GM12878 (cell line): Measurements from ENCODE around the gene SIGLEC10. TPM values are rescaled to one million over a fixed set of nuclear protein-coding genes. Genes with fewer than 3 reads are reported as not detected.

Experiments
- ATAC-seq: fragments of 200-7000 bp; cut with Tn5 transposase; 3 replicates; pipeline ENCODE4 v1.9.1; 2020; ENCODE audit warnings: mild to moderate bottlenecking, moderate library complexity
- BruUV-seq: library from RNA; stranded (reverse); fragments of 400-500 nt; replicated peaks from 2 replicates; lab custom pipeline; 2021; lab: Mats Ljungman, UMichigan
- CTCF ChIA-PET: fragments of 300-600 bp; sonication (Branson Sonifier 250); formaldehyde crosslinking; extraction: SDS; loops from one replicate; lab custom pipeline; 2021; ENCODE audit warnings: inconsistent platforms; lab: Yijun Ruan, JAX
- POLR2A ChIA-PET: fragments of 350-600 bp; formaldehyde crosslinking; extraction: SDS; loops from one replicate; lab custom pipeline; 2021; ENCODE audit warnings: inconsistent platforms; lab: Charles Lee
- RAD21 ChIA-PET: fragments of 300-600 bp; sonication (Branson Sonifier 250); formaldehyde crosslinking; loops from one replicate; lab custom pipeline; 2023; ENCODE audit warnings: antibody characterized with exemption; ENCODE audit not compliant: unreplicated experiment; lab: Charles Lee
- SMC1A ChIA-PET: fragments of 300-600 bp; sonication (Branson Sonifier 250); formaldehyde crosslinking; loops from one replicate; lab custom pipeline; 2023; ENCODE audit not compliant: unreplicated experiment, uncharacterized antibody; lab: Charles Lee
- DNase-seq: peaks from one replicate; pipeline ENCODE4 v3.0.0-alpha.2; 2011; ENCODE audit warnings: low read depth, low spot score
- FAIRE-seq: peaks from 3 replicates; lab custom pipeline; 2011; peaks lifted over from hg19 to GRCh38; lab: Jason Lieb, UNC
- H2AFZ ChIP-seq: 2 replicates; pipeline ENCODE4 v1.6.0; 2011; ENCODE audit warnings: low read depth, low read length, control low read depth; ENCODE audit not compliant: control insufficient read depth
- H3K27ac ChIP-seq: 2 replicates; pipeline ENCODE4 v1.5.1; 2011; ENCODE audit warnings: control low read depth; ENCODE audit not compliant: control insufficient read depth, insufficient read depth
- H3K27me3 ChIP-seq, 2 experiments: replicated peaks in 1 of 2; 2 replicates each; pipeline versions ENCODE4 v1.6.0 to v1.6.1; 2011; ENCODE audit warnings: low read length in 1 of 2; ENCODE audit not compliant: control insufficient read depth in 2 of 2, insufficient read depth in 2 of 2
- H3K36me3 ChIP-seq, 2 experiments: 2 replicates each; pipeline ENCODE4 v1.5.1; 2011; ENCODE audit warnings: low read length in 1 of 2; ENCODE audit not compliant: control insufficient read depth in 2 of 2, insufficient read depth in 2 of 2
- H3K4me1 ChIP-seq: 2 replicates; pipeline ENCODE4 v1.6.1; 2011; ENCODE audit warnings: mild to moderate bottlenecking, low read length, moderate library complexity, mixed read lengths; ENCODE audit not compliant: control insufficient read depth, insufficient read depth
- H3K4me2 ChIP-seq: 2 replicates; pipeline ENCODE4 v1.6.0; 2011; ENCODE audit warnings: control low read depth; ENCODE audit not compliant: control insufficient read depth, insufficient read depth
- H3K4me3 ChIP-seq: fragments of 200-600 bp; sonication (generic); 2 replicates; pipeline ENCODE4 v1.5.1; 2016
- H3K79me2 ChIP-seq: 2 replicates; pipeline ENCODE4 v1.6.0; 2011; ENCODE audit warnings: low read length; ENCODE audit not compliant: control insufficient read depth, insufficient read depth
- H3K9ac ChIP-seq: 2 replicates; pipeline ENCODE4 v1.8.0; 2011; ENCODE audit warnings: low read length, control low read depth, mixed read lengths; ENCODE audit not compliant: control insufficient read depth, insufficient read depth
- H3K9me3 ChIP-seq: replicated peaks from 3 replicates; pipeline ENCODE4 v1.5.1; 2011; ENCODE audit warnings: mild to moderate bottlenecking, low read length; ENCODE audit not compliant: control insufficient read depth, insufficient read depth
- H4K20me1 ChIP-seq: 2 replicates; pipeline ENCODE4 v1.6.0; 2011; ENCODE audit not compliant: control insufficient read depth, insufficient read depth
- BMI1 ChIP-seq: fragments of 450-650 bp; IDR thresholded peaks from 2 replicates; pipeline ENCODE4 v1.6.1; 2016; ENCODE audit warnings: mild to moderate bottlenecking, moderate library complexity, borderline replicate concordance
- CBFB ChIP-seq: IDR thresholded peaks from 2 replicates; pipeline ENCODE4 v1.6.1; 2016; ENCODE audit warnings: antibody characterized with exemption, low read depth
- EZH2 ChIP-seq: IDR thresholded peaks from 2 replicates; pipeline ENCODE4 v1.6.1; 2012; ENCODE audit warnings: low read depth, mild to moderate bottlenecking, control low read depth, inconsistent platforms, low read length, borderline replicate concordance; ENCODE audit not compliant: control insufficient read depth
- GATAD2B ChIP-seq: fragments of 450-650 bp; conservative IDR thresholded peaks from 2 replicates; pipeline ENCODE4 v1.6.1; 2017; ENCODE audit warnings: low read depth, mild to moderate bottlenecking, moderate library complexity
- HDAC2 ChIP-seq: fragments of 200-600 bp; sonication (generic); IDR thresholded peaks from 2 replicates; pipeline ENCODE4 v1.6.1; 2017
- IRF4 ChIP-seq: IDR thresholded peaks from 2 replicates; pipeline ENCODE4 v1.6.1; 2011; ENCODE audit warnings: low read depth, low read length
- MTA2 ChIP-seq: fragments of 450-650 bp; IDR thresholded peaks from 2 replicates; pipeline ENCODE4 v1.6.1; 2016; ENCODE audit warnings: low read depth, mild to moderate bottlenecking, moderate library complexity
- MXI1 ChIP-seq: fragments of 150-350 bp; IDR thresholded peaks from 2 replicates; pipeline ENCODE4 v1.6.1; 2011; ENCODE audit warnings: low read depth, mild to moderate bottlenecking, inconsistent platforms, low read length, improper control_type of control experiment
- POLR2A ChIP-seq: IDR thresholded peaks from 2 replicates; pipeline ENCODE4 v1.6.1; 2011; ENCODE audit warnings: low read depth, mild to moderate bottlenecking, low read length
- RELA ChIP-seq: fragments of 450-650 bp; IDR thresholded peaks from 2 replicates; pipeline ENCODE4 v1.8.0; 2014; ENCODE audit warnings: borderline replicate concordance; ENCODE audit not compliant: partially characterized antibody
- SMAD5 ChIP-seq: IDR thresholded peaks from 2 replicates; pipeline ENCODE4 v1.6.1; 2016; ENCODE audit warnings: antibody characterized with exemption, low read depth
- SRF ChIP-seq, 2 experiments: IDR thresholded peaks; 2 replicates each; pipeline ENCODE4 v1.6.1; 2011; ENCODE audit warnings: low read depth in 2 of 2, low read length in 2 of 2, mild to moderate bottlenecking in 1 of 2, moderate library complexity in 1 of 2
- STAT1 ChIP-seq: fragments of 450-650 bp; conservative IDR thresholded peaks from 2 replicates; pipeline ENCODE4 v1.6.1; 2014; ENCODE audit warnings: antibody characterized with exemption, mild to moderate bottlenecking
- SUPT20H ChIP-seq: IDR thresholded peaks from 2 replicates; pipeline ENCODE4 v1.6.1; 2011; ENCODE audit warnings: low read depth, mild to moderate bottlenecking, low read length, moderate library complexity, borderline replicate concordance; ENCODE audit not compliant: control insufficient read depth
- TARDBP ChIP-seq: IDR thresholded peaks from 2 replicates; pipeline ENCODE4 v1.6.1; 2016; ENCODE audit warnings: borderline replicate concordance
- WRNIP1 ChIP-seq: IDR thresholded peaks from 2 replicates; pipeline ENCODE4 v1.6.1; 2011; ENCODE audit warnings: low read depth, low read length, improper control_type of control experiment, borderline replicate concordance
- YBX1 ChIP-seq: fragments of 450-650 bp; IDR thresholded peaks from 2 replicates; pipeline ENCODE4 v1.6.1; 2016; ENCODE audit warnings: antibody characterized with exemption
- ZBTB11 ChIP-seq: fragments of 450-650 bp; formaldehyde crosslinking; IDR thresholded peaks from 2 replicates; pipeline ENCODE4 v1.5.0; 2022; ENCODE audit warnings: mild to moderate bottlenecking, missing genetic modification characterization
- ZSCAN29 ChIP-seq: fragments of 450-650 bp; IDR thresholded peaks from 2 replicates; pipeline ENCODE4 v1.6.1; 2017; ENCODE audit warnings: mild to moderate bottlenecking, moderate library complexity
- WGBS: methylation state at CpG from one replicate; pipeline ENCODE4 v1.1.6; 2016; ENCODE audit warnings: low lambda C conversion rate; ENCODE audit not compliant: insufficient replicate concordance, insufficient coverage; ENCODE audit errors: missing lambda C conversion rate; 5-methylcytosine and 5-hydroxymethylcytosine counted together
- in situ Hi-C: fragments of 300-500 bp; cut with MboI; formaldehyde crosslinking; loops from 9 replicates; pipeline ENCODE4 v1.14.3; 2018; ENCODE audit warnings: mixed read lengths
- intact Hi-C: fragments of 100-400 bp; cut with micrococcal nuclease; formaldehyde crosslinking; loops from one replicate; pipeline ENCODE4 v1.14.2; 2022; ENCODE audit not compliant: unreplicated experiment
- polyA plus RNA-seq, 11 experiments: library from polyadenylated mRNA; depleted of rRNA in 4 of 11; unstranded in 6 of 11; stranded (reverse) in 5 of 11; fragments of >200 nt; fragmentation: Nextera tagmentation in 4 of 11; fragmentation: Illumina TruSeq in 1 of 11; extraction: Ambion mirVana in 4 of 11; extraction: Trizol in 1 of 11; gene quantifications; 1 replicate in 1 of 11; 2 replicates in 10 of 11; pipeline versions ENCODE4 v1.2.1 to v1.2.3, GENCODE V29; 2011 to 2016; ENCODE audit warnings: inconsistent platforms in 2 of 11, missing spikeins in 2 of 11, low read depth in 1 of 11
- total RNA-seq, 4 experiments: library from RNA; depleted of rRNA in 3 of 4; stranded (reverse); fragments of >200 nt in 3 of 4; fragmentation: Illumina TruSeq in 1 of 4; extraction: Trizol in 1 of 4; gene quantifications; 2 replicates each; pipeline versions ENCODE4 v1.2.1 to v1.2.3, GENCODE V29; 2013 to 2021

Gene SIGLEC10
- total and polyA plus RNA-seq, 10 of the 15 experiments (the other 5 are each of a cell fraction or from before 2014, with no cell fraction given): 2.3 to 16.8 (median 7.8) TPM

DNA sequence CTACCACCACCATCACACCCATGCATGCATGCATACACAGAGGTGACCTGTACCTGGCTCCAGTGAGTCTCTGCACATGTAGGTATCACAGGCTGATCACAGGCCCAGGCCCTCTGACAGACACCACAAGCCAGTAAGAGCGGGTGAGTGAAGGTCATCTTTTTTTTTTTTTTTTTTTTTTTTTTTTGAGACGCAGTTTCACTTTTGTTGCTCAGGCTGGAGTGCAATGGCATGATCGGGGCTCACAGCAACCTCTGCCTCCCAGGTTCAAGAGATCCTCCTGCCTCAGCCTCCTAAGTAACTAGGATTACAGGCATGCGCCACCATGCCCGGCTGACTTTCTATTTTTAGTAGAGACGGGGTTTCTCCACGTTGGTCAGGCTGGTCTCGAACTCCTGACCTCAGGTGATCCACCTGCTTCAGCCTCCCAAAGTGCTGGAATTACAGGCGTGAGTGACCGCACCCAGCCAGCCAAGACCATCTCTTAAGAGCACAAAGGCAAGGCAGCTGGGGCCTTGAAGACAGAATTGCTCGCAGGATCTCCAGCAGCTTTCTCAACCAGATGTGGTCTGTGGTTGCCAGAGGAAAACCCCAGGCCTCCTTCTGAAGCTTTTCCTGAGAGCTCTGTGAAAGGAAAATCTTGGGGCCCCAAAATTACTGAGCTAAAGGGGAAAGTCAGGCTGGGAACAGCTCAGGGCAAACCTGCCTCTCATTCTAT, 41.8 kb downstream of the SIGLEC10 start (continued):
- TF ChIP-seq ZBTB11 (CRISPR knock-in tag) (no peak), MTA2 (0 out of 2 replicates have a peak, but pooled peaks have one; percentile 24), GATAD2B (peak; percentile 57; the same call in 1 of the 2 replicates)

GRCh38 chr19:51372649-51373504, 44.6 kb downstream of the SIGLEC10 start, which contains the start of gene NKG7:
Gene NKG7, minus strand, starts transcription at chr19:51372654. Its CDS starts 119 bp downstream, at chr19:51372535.
- Histone ChIP-seq H3K79me2 (peaks cover 4% of the 10 kb centered on the region), H3K9me3 (no peaks in the 10 kb centered on the region), H3K9ac (peak within 1 kb of the TSS; percentile 71), H3K27me3 (no peaks in the 10 kb centered on the region), H3K4me2 (peak within 1 kb of the TSS; percentile 71), H3K4me3 (peak within 1 kb of the TSS; percentile 58; the same call in 1 of the 2 replicates), H3K36me3 (no peaks in the 10 kb centered on the region), H2AFZ (peak within 1 kb of the TSS; percentile 71), H3K4me1 (peaks cover 45% of the 10 kb centered on the region), H3K27ac (peak within 1 kb of the TSS; percentile 87), H4K20me1 (no peaks in the 10 kb centered on the region)
- POLR2A ChIA-PET: interaction anchor here (0.6 to 4.2 kb wide), 4 partner anchors 17 to 258 kb away, joined by 3 to 32 read pairs (median 4); partner anchors contain the start of genes C19orf84 and SIGLEC10
- no TSS peak for BruUV-seq
- DNase-seq: peak; percentile 68
- CTCF ChIA-PET: interaction anchor here (0.6 to 3.7 kb wide), 6 partner anchors 7 to 236 kb away, joined by 3 to 14 read pairs (median 3); partner anchors contain the start of gene SIGLEC10
- in situ Hi-C loops (loop anchor here (25.0 kb wide), 1 partner anchor 1036 kb away; the partner anchor contains the start of gene KCNC3), intact Hi-C loops (no loop called here)
- WGBS: 24% methylated on average over 9 of the region's 9 CpGs
- SMC1A ChIA-PET: interaction anchor here (1.0 to 2.5 kb wide), 4 partner anchors 13 to 26 kb away, joined by 3 to 8 read pairs (median 3); no protein-coding TSS in a partner anchor
- RAD21 ChIA-PET: interaction anchor here (1.7 to 2.5 kb wide), 2 partner anchors 22 to 45 kb away, joined by 7 to 23 read pairs; partner anchors contain the start of gene SIGLEC10
- ATAC-seq: peak; percentile 67
- peak; percentile 85 for FAIRE-seq
- TF ChIP-seq BMI1 (no peak), STAT1 (no peak), ZSCAN29 (no peak), IRF4 (no peak), HDAC2 (no peak), POLR2A (peak; percentile 61), MXI1 (no peak), SUPT20H (no peak), SRF (IDR thresholded peaks at IDR 0.05; ENCODE audit: low read depth in 2 of 2, low read length in 2 of 2) (peak in 1 of 2 experiments; percentile 76; a peak in 1 of 4 replicates), CBFB (0 out of 2 replicates have a peak, but pooled peaks have one; percentile 71), EZH2 (no peak), TARDBP (no peak), RELA (no peak), SMAD5 (no peak), YBX1 (no peak), WRNIP1 (no peak)
